GM23338 (cell line): ENCODE data around the gene SLC30A5. TPM values are rescaled to one million over a fixed set of nuclear protein-coding genes. Genes with fewer than 3 reads are reported as not detected.

Experiments used
- ATAC-seq: fragments of 200-7000 bp; cut with Tn5 transposase; 3 replicates; pipeline ENCODE4 v1.9.1; 2020
- DNase-seq: peaks from one replicate; pipeline ENCODE4 v3.0.0-alpha.2; 2015; ENCODE audit warnings: low spot score
- H2AFZ ChIP-seq: fragments of 200-600 bp; sonication (generic); 2 replicates; pipeline ENCODE4 v1.8.0; 2016; ENCODE audit warnings: antibody characterized with exemption, mild to moderate bottlenecking, moderate library complexity
- H3F3A ChIP-seq: fragments of 200-600 bp; sonication (generic); replicated peaks from 2 replicates; pipeline ENCODE4 v1.8.0; 2017; ENCODE audit warnings: antibody characterized with exemption, mixed run types, low read depth
- H3K27ac ChIP-seq: fragments of 200-600 bp; sonication (generic); 2 replicates; pipeline ENCODE4 v1.6.1; 2016; ENCODE audit warnings: low read depth
- H3K27me3 ChIP-seq: fragments of 200-600 bp; sonication (generic); 2 replicates; pipeline ENCODE4 v1.8.0; 2016; ENCODE audit warnings: mild to moderate bottlenecking, mixed run types, moderate library complexity; ENCODE audit not compliant: insufficient read depth
- H3K36me3 ChIP-seq: fragments of 200-600 bp; sonication (generic); 2 replicates; pipeline ENCODE4 v1.8.0; 2016; ENCODE audit warnings: mild to moderate bottlenecking; ENCODE audit not compliant: insufficient read depth
- H3K4me1 ChIP-seq: fragments of 200-600 bp; sonication (generic); 2 replicates; pipeline ENCODE4 v1.8.0; 2016; ENCODE audit warnings: mild to moderate bottlenecking, moderate library complexity; ENCODE audit not compliant: insufficient read depth
- H3K4me2 ChIP-seq: fragments of 200-600 bp; sonication (generic); 2 replicates; pipeline ENCODE4 v1.7.1; 2017; ENCODE audit warnings: mixed run types
- H3K4me3 ChIP-seq: fragments of 200-600 bp; sonication (generic); 2 replicates; pipeline ENCODE4 v1.6.1; 2016; ENCODE audit warnings: mixed run types
- H3K79me2 ChIP-seq: fragments of 200-600 bp; sonication (generic); replicated peaks from 2 replicates; pipeline ENCODE4 v1.8.0; 2017; ENCODE audit warnings: mild to moderate bottlenecking; ENCODE audit not compliant: insufficient read depth
- H3K9me2 ChIP-seq: fragments of 200-600 bp; sonication (generic); 2 replicates; pipeline ENCODE4 v1.8.0; 2017; ENCODE audit not compliant: insufficient read depth
- H4K20me1 ChIP-seq: fragments of 200-600 bp; sonication (generic); replicated peaks from 2 replicates; pipeline ENCODE4 v1.8.0; 2017; ENCODE audit warnings: mild to moderate bottlenecking; ENCODE audit not compliant: insufficient read depth
- H3K27ac Mint-ChIP-seq: 2 replicates; pipeline ENCODE4 v1.8.0; 2020; ENCODE audit warnings: inconsistent platforms, mild to moderate bottlenecking, moderate library complexity, mixed read lengths
- H3K27me3 Mint-ChIP-seq: 3 replicates; pipeline ENCODE4 v1.8.0; 2022; ENCODE audit warnings: low read depth, mild to moderate bottlenecking, moderate library complexity, mixed read lengths, inconsistent platforms; ENCODE audit not compliant: insufficient read depth, poor library complexity
- H3K36me3 Mint-ChIP-seq: 3 replicates; pipeline ENCODE4 v1.8.0; 2021; ENCODE audit warnings: low read depth, mild to moderate bottlenecking, inconsistent platforms, moderate library complexity, mixed read lengths
- H3K4me1 Mint-ChIP-seq: 3 replicates; pipeline ENCODE4 v1.8.0; 2020; ENCODE audit warnings: mild to moderate bottlenecking, inconsistent platforms, mixed read lengths
- H3K4me3 Mint-ChIP-seq: 3 replicates; pipeline ENCODE4 v1.8.0; 2021; ENCODE audit warnings: moderate library complexity, mild to moderate bottlenecking, inconsistent platforms, mixed read lengths
- H3K9me3 Mint-ChIP-seq: 3 replicates; pipeline ENCODE4 v1.8.0; 2020; ENCODE audit warnings: moderate library complexity, mild to moderate bottlenecking, inconsistent platforms, mixed read lengths
- CREB1 ChIP-seq: fragments of 250-450 bp; sonication (Bioruptor Pico); IDR thresholded peaks from 2 replicates; pipeline ENCODE4 v1.5.0; 2020; ENCODE audit warnings: low read depth, mild to moderate bottlenecking, moderate library complexity
- CTCF ChIP-seq, 2 experiments: fragments of 200-600 bp in 1 of 2; sonication (generic) in 1 of 2; conservative IDR thresholded peaks; 2 replicates each; pipeline versions ENCODE4 v1.5.1 to v1.6.1; 2016 to 2017; ENCODE audit warnings: antibody characterized with exemption in 2 of 2, low read depth in 2 of 2, mild to moderate bottlenecking in 2 of 2, moderate library complexity in 1 of 2
- ETS1 ChIP-seq: IDR thresholded peaks from 2 replicates; pipeline ENCODE4 v1.6.1; 2016; ENCODE audit warnings: antibody characterized with exemption
- EZH2 ChIP-seq: fragments of 200-600 bp; sonication (generic); IDR thresholded peaks from one replicate; pipeline ENCODE4 v1.8.0; 2017; ENCODE audit warnings: antibody characterized with exemption, mild to moderate bottlenecking, low read depth; ENCODE audit not compliant: unreplicated experiment
- EZH2phosphoT487 ChIP-seq: fragments of 200-600 bp; sonication (generic); IDR thresholded peaks from one replicate; pipeline ENCODE4 v1.8.1; 2018; ENCODE audit warnings: antibody characterized with exemption; ENCODE audit not compliant: unreplicated experiment
- JUNB ChIP-seq: IDR thresholded peaks from one replicate; pipeline ENCODE4 v1.6.1; 2016; ENCODE audit warnings: antibody characterized with exemption; ENCODE audit not compliant: unreplicated experiment
- NANOG ChIP-seq: IDR thresholded peaks from 2 replicates; pipeline ENCODE4 v1.6.1; 2016; ENCODE audit warnings: antibody characterized with exemption, borderline replicate concordance
- POLR2AphosphoS5 ChIP-seq: IDR thresholded peaks from 2 replicates; pipeline ENCODE4 v1.6.1; 2016; ENCODE audit warnings: antibody characterized with exemption, low read depth
- STAT1 ChIP-seq: IDR thresholded peaks from one replicate; pipeline ENCODE4 v1.6.1; 2016; ENCODE audit warnings: antibody characterized with exemption; ENCODE audit not compliant: unreplicated experiment
- ZNF114 ChIP-seq: fragments of 250-450 bp; sonication (Bioruptor Pico); IDR thresholded peaks from 2 replicates; pipeline ENCODE4 v1.5.0; 2020; ENCODE audit warnings: mild to moderate bottlenecking, moderate library complexity
- ZNF331 ChIP-seq: fragments of 250-450 bp; sonication (Bioruptor Pico); IDR thresholded peaks from 2 replicates; pipeline ENCODE4 v1.5.0; 2020; ENCODE audit warnings: low read depth, mild to moderate bottlenecking, moderate library complexity
- polyA plus RNA-seq: library from polyadenylated mRNA; unstranded; fragments of >200 nt; fragmentation: Nextera tagmentation; extraction: Ambion mirVana; gene quantifications from 2 replicates; pipeline ENCODE4 v1.2.1, GENCODE V29; 2016
- total RNA-seq: library from RNA; depleted of rRNA; stranded (reverse); fragments of >200 nt; shearing (Covaris generic); gene quantifications from 2 replicates; pipeline ENCODE4 v1.2.3, GENCODE V29; 2014
- TF ChIP-seq, protein P1 (sequence below): IDR thresholded peaks from one replicate; pipeline ENCODE4 v1.6.1; 2018; ENCODE audit warnings: antibody characterized with exemption; ENCODE audit not compliant: unreplicated experiment

The SLC30A5 gene
- total and polyA plus RNA-seq, 2 experiments from 2014 or later = 38.2 to 43.2 TPM

DNA sequence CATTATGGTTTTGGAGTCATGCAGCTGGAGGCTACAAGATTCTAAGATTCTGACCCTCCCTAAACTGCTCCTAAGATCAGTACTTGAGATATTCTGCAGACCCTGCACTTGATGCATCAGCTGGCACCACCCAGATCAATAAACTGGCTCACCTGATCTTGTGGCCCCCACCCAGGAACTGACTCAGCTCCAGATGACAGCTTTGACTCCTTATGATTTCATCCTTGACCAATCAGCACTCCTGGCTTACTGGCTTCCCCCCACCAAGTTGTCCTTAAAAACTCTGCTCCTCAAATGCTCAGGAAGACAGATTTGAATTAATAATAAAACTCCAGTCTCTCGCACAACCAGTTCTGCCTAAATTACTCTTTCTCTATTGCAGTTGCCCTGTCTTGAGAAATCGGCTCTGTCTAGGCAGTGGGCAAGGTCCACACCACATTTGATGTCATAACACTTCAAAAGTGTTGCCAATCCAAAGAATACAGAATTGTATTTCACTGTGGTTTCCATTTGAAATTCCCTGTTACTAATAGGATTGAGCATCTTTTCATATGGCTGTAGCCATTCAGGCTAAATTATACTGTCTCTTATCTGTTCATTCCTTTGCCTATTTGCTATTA lies 14.8 kb upstream of the SLC30A5 start:
- Mint-ChIP-seq H3K36me3 (no peaks in the 10 kb centered on the region), H3K27me3 (peaks cover 3% of the 10 kb centered on the region), H3K4me1 (peaks cover 4% of the 10 kb centered on the region), H3K27ac (no peak overlapping the region), H3K9me3 (no peaks in the 10 kb centered on the region), H3K4me3 (no peak overlapping the region)
- Histone ChIP-seq H4K20me1 (no peaks in the 10 kb centered on the region), H3K27ac (no peak overlapping the region), H3K9me2 (no peaks in the 10 kb centered on the region), H3K27me3 (no peaks in the 10 kb centered on the region), H3K36me3 (no peaks in the 10 kb centered on the region), H3K4me3 (no peak overlapping the region), H2AFZ (0 out of 2 replicates have a peak overlapping the region, but pooled peaks have one; percentile 14), H3K4me2 (no peak overlapping the region), H3K79me2 (no peaks in the 10 kb centered on the region), H3K4me1 (no peaks in the 10 kb centered on the region), H3F3A (no peaks in the 10 kb centered on the region)
- no peak for ATAC-seq
- DNase-seq = no peak
- TF ChIP-seq ETS1 = no peak

GRCh38 chr5:69079556-69079955 lies 14.3 kb upstream of the SLC30A5 start:
- H3K4me1 Mint-ChIP-seq = peaks cover 7% of the 10 kb centered on the region; the same call in 2 of the 3 replicates
- DNase-seq (no peak), ATAC-seq (no peak)
- no peaks in the 10 kb centered on the region for H3K4me1 ChIP-seq
- no peak overlapping the region for H3K27ac ChIP-seq
- H3K27ac Mint-ChIP-seq = no peak overlapping the region
- peaks cover 3% of the 10 kb centered on the region for H3K27me3 Mint-ChIP-seq
- H3K79me2 ChIP-seq = no peaks in the 10 kb centered on the region
- 0 out of 2 replicates have a peak overlapping the region, but pooled peaks have one; percentile 14 for H2AFZ ChIP-seq
- H3K36me3 ChIP-seq = no peaks in the 10 kb centered on the region
- H3F3A ChIP-seq = no peaks in the 10 kb centered on the region
- H3K4me2 ChIP-seq = no peak overlapping the region
- no peaks in the 10 kb centered on the region for H3K36me3 Mint-ChIP-seq
- H3K4me3 Mint-ChIP-seq = no peak overlapping the region
- H3K4me3 ChIP-seq = no peak overlapping the region
- H3K9me3 Mint-ChIP-seq = no peaks in the 10 kb centered on the region
- no peaks in the 10 kb centered on the region for H3K27me3 ChIP-seq
- H3K9me2 ChIP-seq = no peaks in the 10 kb centered on the region
- no peaks in the 10 kb centered on the region for H4K20me1 ChIP-seq
- TF ChIP-seq STAT1 (no peak), EZH2phosphoT487 (no peak), POLR2AphosphoS5 (no peak), NANOG (no peak), ZNF114 (CRISPR knock-in tag) (no peak), JUNB (no peak), EZH2 (no peak), ETS1 (no peak), CTCF (conservative IDR thresholded peaks at IDR 0.05; ENCODE audit: low read depth in 2 of 2) (no peak), ZNF331 (CRISPR knock-in tag) (no peak), CREB1 (CRISPR knock-in tag) (no peak)
- TF ChIP-seq, protein P1, sequence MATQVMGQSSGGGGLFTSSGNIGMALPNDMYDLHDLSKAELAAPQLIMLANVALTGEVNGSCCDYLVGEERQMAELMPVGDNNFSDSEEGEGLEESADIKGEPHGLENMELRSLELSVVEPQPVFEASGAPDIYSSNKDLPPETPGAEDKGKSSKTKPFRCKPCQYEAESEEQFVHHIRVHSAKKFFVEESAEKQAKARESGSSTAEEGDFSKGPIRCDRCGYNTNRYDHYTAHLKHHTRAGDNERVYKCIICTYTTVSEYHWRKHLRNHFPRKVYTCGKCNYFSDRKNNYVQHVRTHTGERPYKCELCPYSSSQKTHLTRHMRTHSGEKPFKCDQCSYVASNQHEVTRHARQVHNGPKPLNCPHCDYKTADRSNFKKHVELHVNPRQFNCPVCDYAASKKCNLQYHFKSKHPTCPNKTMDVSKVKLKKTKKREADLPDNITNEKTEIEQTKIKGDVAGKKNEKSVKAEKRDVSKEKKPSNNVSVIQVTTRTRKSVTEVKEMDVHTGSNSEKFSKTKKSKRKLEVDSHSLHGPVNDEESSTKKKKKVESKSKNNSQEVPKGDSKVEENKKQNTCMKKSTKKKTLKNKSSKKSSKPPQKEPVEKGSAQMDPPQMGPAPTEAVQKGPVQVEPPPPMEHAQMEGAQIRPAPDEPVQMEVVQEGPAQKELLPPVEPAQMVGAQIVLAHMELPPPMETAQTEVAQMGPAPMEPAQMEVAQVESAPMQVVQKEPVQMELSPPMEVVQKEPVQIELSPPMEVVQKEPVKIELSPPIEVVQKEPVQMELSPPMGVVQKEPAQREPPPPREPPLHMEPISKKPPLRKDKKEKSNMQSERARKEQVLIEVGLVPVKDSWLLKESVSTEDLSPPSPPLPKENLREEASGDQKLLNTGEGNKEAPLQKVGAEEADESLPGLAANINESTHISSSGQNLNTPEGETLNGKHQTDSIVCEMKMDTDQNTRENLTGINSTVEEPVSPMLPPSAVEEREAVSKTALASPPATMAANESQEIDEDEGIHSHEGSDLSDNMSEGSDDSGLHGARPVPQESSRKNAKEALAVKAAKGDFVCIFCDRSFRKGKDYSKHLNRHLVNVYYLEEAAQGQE = no peak
